Measurements from ENCODE around the gene NXPH4. TPM values are rescaled to one million over a fixed set of nuclear protein-coding genes. Genes with fewer than 3 reads are reported as not detected.

NXPH4 gene
- total and polyA plus RNA-seq, 10 of the 15 experiments (the other 5 are each of a cell fraction or from before 2014, with no cell fraction given) = 0.03 to 0.26 TPM; not detected in 8

- no peak for TF ChIP-seq RUNX3 (IDR thresholded peaks at IDR 0.05; ENCODE audit: low read length)
Measured at GRCh38 chr12:57170927-57171326, 45.7 kb upstream of the NXPH4 start (continued).

GRCh38 chr12:57171668-57172067 is 44.9 kb upstream of the NXPH4 start:
- H3K36me3 ChIP-seq (ENCODE audit: control insufficient read depth in 2 of 2, insufficient read depth in 2 of 2, low read length in 1 of 2) = no peaks in the 10 kb centered on the region
- 24% methylated on average over 3 of the region's 4 CpGs for WGBS (ENCODE audit: insufficient coverage, insufficient replicate concordance, low lambda C conversion rate, missing lambda C conversion rate)
- H3K4me1 ChIP-seq (ENCODE audit: control insufficient read depth, insufficient read depth, low read length) = no peaks in the 10 kb centered on the region; the same call in 1 of the 2 replicates
- H3K4me2 ChIP-seq (ENCODE audit: control insufficient read depth, insufficient read depth) = no peak overlapping the region
- H3K27ac ChIP-seq (ENCODE audit: control insufficient read depth, insufficient read depth) = no peak overlapping the region
- H3K27me3 ChIP-seq (replicated peaks in 1 of 2; ENCODE audit: control insufficient read depth in 2 of 2, insufficient read depth in 2 of 2, low read length in 1 of 2) = no peaks in the 10 kb centered on the region
- H3K9me3 ChIP-seq (replicated peaks; ENCODE audit: control insufficient read depth, insufficient read depth, low read length) = no peaks in the 10 kb centered on the region
- DNase-seq (ENCODE audit: low read depth, low spot score) = no peak
- no peak for ATAC-seq
- no peak for FAIRE-seq
- TF ChIP-seq SKIL (IDR thresholded peaks at IDR 0.05; ENCODE audit: low read depth, poor library complexity, severe bottlenecking) = no peak
- TF ChIP-seq PRDM15 (CRISPR knock-in tag; IDR thresholded peaks at IDR 0.05) = no peak
- TF ChIP-seq ZBTB4 (CRISPR knock-in tag; IDR thresholded peaks at IDR 0.05) = no peak
- no peak for TF ChIP-seq SUZ12 (IDR thresholded peaks at IDR 0.05; ENCODE audit: unreplicated experiment)
- TF ChIP-seq MEF2A (IDR thresholded peaks at IDR 0.05; ENCODE audit: insufficient read depth, low read depth, low read length) = no peak
- TF ChIP-seq GATAD2B (conservative IDR thresholded peaks at IDR 0.05; ENCODE audit: low read depth) = no peak
- no peak for TF ChIP-seq NFYA (IDR thresholded peaks at IDR 0.05; ENCODE audit: borderline replicate concordance, low read depth, low read length)
- TF ChIP-seq IKZF1 (conservative IDR thresholded peaks at IDR 0.05) = no peak
- TF ChIP-seq HDAC2 (IDR thresholded peaks at IDR 0.05) = no peak
- TF ChIP-seq ETV6 (conservative IDR thresholded peaks at IDR 0.05 in 1 of 2, IDR thresholded peaks at IDR 0.05 in 1 of 2; ENCODE audit: borderline replicate concordance in 1 of 2, low read depth in 1 of 2) = no peak
- no peak for TF ChIP-seq RCOR1 (conservative IDR thresholded peaks at IDR 0.05; ENCODE audit: low read depth, low read length)
- TF ChIP-seq KAT2A (conservative IDR thresholded peaks at IDR 0.05; ENCODE audit: control insufficient read depth, low read depth, low read length) = no peak
- no TSS peak for BruUV-seq (replicated peaks)
- no peak overlapping the region for H2AFZ ChIP-seq (ENCODE audit: control insufficient read depth, low read depth, low read length)
- H3K79me2 ChIP-seq (ENCODE audit: control insufficient read depth, insufficient read depth, low read length) = no peaks in the 10 kb centered on the region
- POLR2A ChIA-PET = no interaction called here
- in situ Hi-C loops (cut with MboI) = no loop called here
- RAD21 ChIA-PET (ENCODE audit: unreplicated experiment) = no interaction called here
- intact Hi-C loops (cut with micrococcal nuclease; ENCODE audit: unreplicated experiment) = no loop called here
- no peak overlapping the region for H3K9ac ChIP-seq (ENCODE audit: control insufficient read depth, insufficient read depth, low read length)
- SMC1A ChIA-PET (ENCODE audit: uncharacterized antibody, unreplicated experiment) = interaction anchor here (0.9 kb wide), 1 partner anchor 17 kb away, joined by 3 read pairs; no protein-coding TSS in a partner anchor
- H3K4me3 ChIP-seq = no peak overlapping the region
- peaks cover 3% of the 10 kb centered on the region; the same call in 1 of the 2 replicates for H4K20me1 ChIP-seq (ENCODE audit: control insufficient read depth, insufficient read depth)
- CTCF ChIA-PET = interaction anchor here (1.0 to 5.4 kb wide), 7 partner anchors 11 to 141 kb away, joined by 3 to 66 read pairs (median 5); no protein-coding TSS in a partner anchor
